HepG2 (cell line): ENCODE measurements around the gene C10orf143. TPM values are rescaled to one million over a fixed set of nuclear protein-coding genes. Genes with fewer than 3 reads are reported as not detected.

Experiments
- ATAC-seq: fragments of 200-7000 bp; cut with Tn5 transposase; 3 replicates; pipeline ENCODE4 v1.9.1; 2020; ENCODE audit warnings: mild to moderate bottlenecking, moderate library complexity
- BruUV-seq: library from RNA; stranded (reverse); fragments of 400-500 nt; replicated peaks from 2 replicates; lab custom pipeline; 2021; lab: Mats Ljungman, UMichigan
- CTCF ChIA-PET: fragments of 300-600 bp; formaldehyde crosslinking; extraction: SDS; loops from one replicate; lab custom pipeline; 2021; ENCODE audit warnings: low total read pairs, inconsistent platforms, low intra/inter-chr PET ratio; lab: Yijun Ruan, JAX
- POLR2A ChIA-PET: fragments of 350-600 bp; sonication (Branson Sonifier 250); formaldehyde crosslinking; loops from one replicate; lab custom pipeline; 2020; ENCODE audit warnings: antibody characterized with exemption, inconsistent platforms; lab: Yijun Ruan, JAX
- DNase-seq: peaks from one replicate; pipeline ENCODE4 v3.0.0-alpha.2; 2015; ENCODE audit warnings: low spot score
- FAIRE-seq: peaks from 3 replicates; lab custom pipeline; 2011; peaks lifted over from hg19 to GRCh38; lab: Jason Lieb, UNC
- H2AFZ ChIP-seq: one replicate; pipeline ENCODE4 v1.6.1; 2011; ENCODE audit warnings: low read length, inconsistent platforms
- H3K27ac ChIP-seq: fragments of 300-600 bp; 3 replicates; pipeline ENCODE4 v1.8.0; 2011; ENCODE audit warnings: mixed run types, mild to moderate bottlenecking, mixed read lengths, low read length, inconsistent platforms; ENCODE audit not compliant: insufficient read depth; ENCODE audit errors: extremely low read length
- H3K27me3 ChIP-seq, 2 experiments: fragments of 200-600 bp in 1 of 2; 2 replicates in 1 of 2; 3 replicates in 1 of 2; pipeline versions ENCODE4 v1.6.0 to v1.8.0; 2011; ENCODE audit warnings: low read length in 2 of 2, mild to moderate bottlenecking in 2 of 2, moderate library complexity in 2 of 2, inconsistent platforms in 1 of 2; ENCODE audit not compliant: insufficient read depth in 2 of 2, control insufficient read depth in 1 of 2
- H3K36me3 ChIP-seq, 2 experiments: fragments of 200-600 bp in 1 of 2; replicated peaks in 1 of 2; 2 replicates in 1 of 2; 3 replicates in 1 of 2; pipeline versions ENCODE4 v1.5.1 to v1.8.0; 2011; ENCODE audit warnings: low read length in 2 of 2, inconsistent platforms in 1 of 2; ENCODE audit not compliant: insufficient read depth in 2 of 2, control insufficient read depth in 1 of 2
- H3K4me1 ChIP-seq: 2 replicates; pipeline ENCODE4 v1.5.1; 2012; ENCODE audit warnings: low read length, inconsistent platforms; ENCODE audit not compliant: insufficient read depth
- H3K4me2 ChIP-seq: 2 replicates; pipeline ENCODE4 v1.6.0; 2011; ENCODE audit warnings: low read depth, low read length, inconsistent platforms
- H3K4me3 ChIP-seq, 3 experiments: fragments of 200-600 bp in 1 of 3; sonication (generic), shearing (Covaris generic) in 1 of 3; replicated peaks in 1 of 3; 2 replicates each; pipeline ENCODE4 v1.5.1; 2011 to 2016; ENCODE audit warnings: low read length in 3 of 3, inconsistent platforms in 2 of 3, low read depth in 2 of 3, mild to moderate bottlenecking in 2 of 3, control low read depth in 1 of 3, mixed read lengths in 1 of 3; ENCODE audit not compliant: insufficient read depth in 1 of 3
- H3K79me2 ChIP-seq: one replicate; pipeline ENCODE4 v1.6.1; 2011; ENCODE audit warnings: low read length, inconsistent platforms; ENCODE audit not compliant: insufficient read depth
- H3K9ac ChIP-seq: 2 replicates; pipeline ENCODE4 v1.6.0; 2011; ENCODE audit warnings: mild to moderate bottlenecking, low read depth, low read length, inconsistent platforms; ENCODE audit not compliant: insufficient read depth
- H3K9me3 ChIP-seq: 2 replicates; pipeline ENCODE4 v1.5.1; 2012; ENCODE audit warnings: mild to moderate bottlenecking, low read length
- H4K20me1 ChIP-seq: 2 replicates; pipeline ENCODE4 v1.6.0; 2011; ENCODE audit warnings: inconsistent platforms, mild to moderate bottlenecking, low read length, moderate library complexity; ENCODE audit not compliant: insufficient read depth
- ATF2 ChIP-seq: sonication (generic); formaldehyde crosslinking; IDR thresholded peaks from 2 replicates; pipeline ENCODE4 v1.4.0; 2020; ENCODE audit warnings: missing genetic modification reagents
- FOSL1 ChIP-seq: sonication (generic); formaldehyde crosslinking; IDR thresholded peaks from 2 replicates; pipeline ENCODE4 v1.9.0; 2021; ENCODE audit warnings: missing genetic modification reagents, borderline replicate concordance
- JARID2 ChIP-seq: sonication (generic); formaldehyde crosslinking; IDR thresholded peaks from 2 replicates; pipeline ENCODE4 v1.8.1; 2023; ENCODE audit warnings: missing genetic modification reagents, inconsistent platforms; ENCODE audit not compliant: insufficient replicate concordance
- MAFF ChIP-seq: IDR thresholded peaks from 2 replicates; pipeline ENCODE4 v1.6.1; 2011; ENCODE audit warnings: low read depth, low read length, improper control_type of control experiment
- MTA3 ChIP-seq: sonication (generic); formaldehyde crosslinking; IDR thresholded peaks from 2 replicates; pipeline ENCODE4 v1.4.0; 2020; ENCODE audit warnings: missing genetic modification reagents
- NFE2L1 ChIP-seq: sonication (generic); formaldehyde crosslinking; IDR thresholded peaks from 2 replicates; pipeline ENCODE4 v1.4.0; 2020; ENCODE audit warnings: missing genetic modification reagents, mild to moderate bottlenecking, borderline replicate concordance
- RARA ChIP-seq: IDR thresholded peaks from 2 replicates; pipeline ENCODE4 v1.6.1; 2016; ENCODE audit warnings: missing genetic modification reagents, missing compliant biosample characterization
- STAG1 ChIP-seq: sonication (generic); formaldehyde crosslinking; IDR thresholded peaks from 2 replicates; pipeline ENCODE4 v1.4.0; 2020; ENCODE audit warnings: missing genetic modification reagents
- ZNF367 ChIP-seq: sonication (generic); formaldehyde crosslinking; IDR thresholded peaks from 2 replicates; pipeline ENCODE4 v1.4.0; 2020; ENCODE audit warnings: missing genetic modification reagents, borderline replicate concordance
- ZNF383 ChIP-seq: sonication (generic); formaldehyde crosslinking; IDR thresholded peaks from 2 replicates; pipeline ENCODE4 v1.4.0; 2020; ENCODE audit warnings: missing genetic modification reagents, mild to moderate bottlenecking, borderline replicate concordance
- ZNF558 ChIP-seq: sonication (generic); formaldehyde crosslinking; IDR thresholded peaks from 2 replicates; pipeline ENCODE4 v1.9.0; 2022; ENCODE audit warnings: mild to moderate bottlenecking, missing genetic modification reagents, borderline replicate concordance
- ZNF616 ChIP-seq: sonication (generic); formaldehyde crosslinking; IDR thresholded peaks from 2 replicates; pipeline ENCODE4 v1.5.0; 2020; ENCODE audit warnings: low read depth, mild to moderate bottlenecking, missing genetic modification reagents
- ZNF691 ChIP-seq: sonication (generic); formaldehyde crosslinking; IDR thresholded peaks from 2 replicates; pipeline ENCODE4 v1.4.0; 2020; ENCODE audit warnings: missing genetic modification reagents, low read depth, mild to moderate bottlenecking, borderline replicate concordance
- WGBS: methylation state at CpG from one replicate; pipeline ENCODE4 v1.1.6; 2017; ENCODE audit warnings: low lambda C conversion rate; 5-methylcytosine and 5-hydroxymethylcytosine counted together
- in situ Hi-C: cut with HindIII; loops from 2 replicates; pipeline ENCODE4 v1.10.0; 2017; ENCODE audit warnings: low pct_unique_long_range_greater_than_20kb; ENCODE audit not compliant: extremely low pct_ligation_motif_present
- intact Hi-C: fragments of 100-400 bp; cut with micrococcal nuclease; formaldehyde crosslinking; loops from one replicate; pipeline ENCODE4 v1.10.0; 2022; ENCODE audit not compliant: unreplicated experiment
- polyA plus RNA-seq, 8 experiments: library from polyadenylated mRNA; depleted of rRNA in 3 of 8; stranded (reverse) in 7 of 8; unstranded in 1 of 8; fragments of >200 nt; fragmentation: Illumina TruSeq in 4 of 8; extraction: Trizol in 4 of 8; gene quantifications; 2 replicates each; pipeline versions ENCODE4 v1.2.1 to v1.2.3, GENCODE V29; 2011 to 2016; ENCODE audit warnings: low read depth in 4 of 8, missing spikeins in 1 of 8, mixed read lengths in 1 of 8; ENCODE audit not compliant: insufficient read depth in 1 of 8
- total RNA-seq, 5 experiments: library from RNA; depleted of rRNA; stranded (reverse); fragments of >200 nt; fragmentation: Illumina TruSeq; extraction: Trizol; gene quantifications; 2 replicates each; pipeline ENCODE4 v1.2.3, GENCODE V29; 2016; ENCODE audit warnings: low read depth in 1 of 5
- TF ChIP-seq, protein P1 (sequence below): sonication (generic); formaldehyde crosslinking; IDR thresholded peaks from 2 replicates; pipeline ENCODE4 v1.8.0; 2022; ENCODE audit warnings: mild to moderate bottlenecking, missing genetic modification reagents, borderline replicate concordance
- TF ChIP-seq, protein P2 (sequence below): sonication (generic); formaldehyde crosslinking; IDR thresholded peaks from 2 replicates; pipeline ENCODE4 v1.8.1; 2023; ENCODE audit warnings: mild to moderate bottlenecking, missing genetic modification reagents
- TF ChIP-seq, protein P3 (sequence below): sonication (generic); formaldehyde crosslinking; IDR thresholded peaks from 2 replicates; pipeline ENCODE4 v1.4.0; 2020; ENCODE audit warnings: missing genetic modification reagents

Gene C10orf143
- total and polyA plus RNA-seq, 2 of the 13 experiments (the other 11 are each of a cell fraction or from before 2014, with no cell fraction given): 0.21 to 0.91 TPM

DNA sequence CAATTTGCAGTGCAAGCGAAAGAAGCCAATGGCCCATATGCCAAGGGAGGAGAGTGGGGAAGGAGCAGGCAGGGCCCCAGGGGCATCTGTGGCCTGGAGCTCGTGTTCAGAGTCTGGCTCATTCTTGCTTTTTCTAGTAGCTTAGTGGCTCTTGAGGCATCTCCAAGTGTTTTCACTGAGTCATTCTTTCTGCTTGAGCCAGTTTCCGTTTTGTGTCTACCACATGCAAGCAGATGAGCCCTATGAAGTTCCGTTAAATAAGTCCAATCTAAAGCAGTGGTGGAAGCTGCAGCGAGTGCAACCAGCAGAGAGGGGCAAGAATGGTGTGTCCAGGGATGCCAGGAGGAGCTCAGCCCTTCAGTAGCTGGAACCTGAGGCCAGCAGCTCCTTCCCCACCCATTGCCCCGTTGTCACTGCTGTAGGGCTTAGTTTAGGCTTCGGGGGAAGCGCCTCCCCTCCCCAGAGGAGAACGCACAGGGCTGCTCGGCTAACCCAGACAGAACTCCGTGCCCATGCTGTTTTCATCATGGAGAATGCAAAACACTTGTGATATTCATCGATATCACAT lies 89.2 kb downstream of the C10orf143 start:
- Histone ChIP-seq H3K9me3 (no peaks in the 10 kb centered on the region), H3K27me3 (peaks cover 20 to 68% of the 10 kb centered on the region in 2 experiments), H3K9ac (no peak overlapping the region), H2AFZ (no peak overlapping the region), H3K4me1 (no peaks in the 10 kb centered on the region), H3K36me3 (no peaks in the 10 kb centered on the region), H4K20me1 (no peaks in the 10 kb centered on the region), H3K27ac (no peak overlapping the region), H3K79me2 (no peaks in the 10 kb centered on the region), H3K4me3 (no peak overlapping the region), H3K4me2 (no peak overlapping the region)
- TF ChIP-seq, protein P1, sequence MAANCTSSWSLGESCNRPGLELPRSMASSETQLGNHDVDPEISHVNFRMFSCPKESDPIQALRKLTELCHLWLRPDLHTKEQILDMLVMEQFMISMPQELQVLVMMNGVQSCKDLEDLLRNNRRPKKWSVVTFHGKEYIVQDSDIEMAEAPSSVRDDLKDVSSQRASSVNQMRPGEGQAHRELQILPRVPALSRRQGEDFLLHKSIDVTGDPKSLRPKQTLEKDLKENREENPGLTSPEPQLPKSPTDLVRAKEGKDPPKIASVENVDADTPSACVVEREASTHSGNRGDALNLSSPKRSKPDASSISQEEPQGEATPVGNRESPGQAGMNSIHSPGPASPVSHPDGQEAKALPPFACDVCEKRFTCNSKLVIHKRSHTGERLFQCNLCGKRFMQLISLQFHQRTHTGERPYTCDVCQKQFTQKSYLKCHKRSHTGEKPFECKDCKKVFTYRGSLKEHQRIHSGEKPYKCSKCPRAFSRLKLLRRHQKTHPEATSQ (CRISPR knock-in tag): no peak
- no peak for TF ChIP-seq MTA3 (CRISPR knock-in tag)
- no peak for TF ChIP-seq ZNF616 (CRISPR knock-in tag)
- TF ChIP-seq, protein P2, sequence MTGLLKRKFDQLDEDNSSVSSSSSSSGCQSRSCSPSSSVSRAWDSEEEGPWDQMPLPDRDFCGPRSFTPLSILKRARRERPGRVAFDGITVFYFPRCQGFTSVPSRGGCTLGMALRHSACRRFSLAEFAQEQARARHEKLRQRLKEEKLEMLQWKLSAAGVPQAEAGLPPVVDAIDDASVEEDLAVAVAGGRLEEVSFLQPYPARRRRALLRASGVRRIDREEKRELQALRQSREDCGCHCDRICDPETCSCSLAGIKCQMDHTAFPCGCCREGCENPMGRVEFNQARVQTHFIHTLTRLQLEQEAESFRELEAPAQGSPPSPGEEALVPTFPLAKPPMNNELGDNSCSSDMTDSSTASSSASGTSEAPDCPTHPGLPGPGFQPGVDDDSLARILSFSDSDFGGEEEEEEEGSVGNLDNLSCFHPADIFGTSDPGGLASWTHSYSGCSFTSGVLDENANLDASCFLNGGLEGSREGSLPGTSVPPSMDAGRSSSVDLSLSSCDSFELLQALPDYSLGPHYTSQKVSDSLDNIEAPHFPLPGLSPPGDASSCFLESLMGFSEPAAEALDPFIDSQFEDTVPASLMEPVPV (CRISPR knock-in tag): no peak
- TF ChIP-seq, protein P3, sequence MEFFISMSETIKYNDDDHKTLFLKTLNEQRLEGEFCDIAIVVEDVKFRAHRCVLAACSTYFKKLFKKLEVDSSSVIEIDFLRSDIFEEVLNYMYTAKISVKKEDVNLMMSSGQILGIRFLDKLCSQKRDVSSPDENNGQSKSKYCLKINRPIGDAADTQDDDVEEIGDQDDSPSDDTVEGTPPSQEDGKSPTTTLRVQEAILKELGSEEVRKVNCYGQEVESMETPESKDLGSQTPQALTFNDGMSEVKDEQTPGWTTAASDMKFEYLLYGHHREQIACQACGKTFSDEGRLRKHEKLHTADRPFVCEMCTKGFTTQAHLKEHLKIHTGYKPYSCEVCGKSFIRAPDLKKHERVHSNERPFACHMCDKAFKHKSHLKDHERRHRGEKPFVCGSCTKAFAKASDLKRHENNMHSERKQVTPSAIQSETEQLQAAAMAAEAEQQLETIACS (CRISPR knock-in tag): no peak
- no peak for TF ChIP-seq JARID2 (CRISPR knock-in tag)
- no peak for TF ChIP-seq MAFF
- no peak for TF ChIP-seq STAG1 (CRISPR knock-in tag)
- TF ChIP-seq ZNF367 (CRISPR knock-in tag): no peak
- TF ChIP-seq NFE2L1: no peak
- TF ChIP-seq RARA (CRISPR knock-in tag): no peak
- no peak for TF ChIP-seq ZNF383 (CRISPR knock-in tag)
- TF ChIP-seq FOSL1 (CRISPR knock-in tag): no peak
- no peak for TF ChIP-seq ATF2 (CRISPR knock-in tag)
- TF ChIP-seq ZNF558: no peak
- TF ChIP-seq ZNF691: no peak
- in situ Hi-C loops: no loop called here
- DNase-seq (no peak), ATAC-seq (no peak), FAIRE-seq (no peak)
- WGBS: 16% methylated on average over 10 of the region's 12 CpGs
- no TSS peak for BruUV-seq
- ChIA-PET CTCF (no interaction called here), POLR2A (no interaction called here)
- intact Hi-C loops: no loop called here
